B cell (primary cell): ENCODE data around the gene GLIS1. TPM values are rescaled to one million over a fixed set of nuclear protein-coding genes. Genes with fewer than 3 reads are reported as not detected.

Experiments
- ATAC-seq: fragments of 200-7000 bp; cut with Tn5 transposase; one replicate; pipeline ENCODE4 v1.10.0; 2021; ENCODE audit warnings: low read depth, mild to moderate bottlenecking, moderate number of reproducible peaks, moderate library complexity
- CTCF ChIA-PET: fragments of 350-600 bp; sonication (Branson Sonifier 250); formaldehyde crosslinking; loops from one replicate; lab custom pipeline; 2021; ENCODE audit warnings: antibody characterized with exemption, inconsistent platforms; lab: Charles Lee
- POLR2A ChIA-PET: fragments of 350-600 bp; sonication (Branson Sonifier 250); formaldehyde crosslinking; loops from one replicate; lab custom pipeline; 2021; ENCODE audit warnings: antibody characterized with exemption; lab: Charles Lee
- DNase-seq: peaks from one replicate; pipeline ENCODE4 v3.0.0; 2013
- H2AFZ ChIP-seq: 2 replicates; pipeline ENCODE4 v1.6.1; 2012; ENCODE audit warnings: mild to moderate bottlenecking, low read depth, low read length; ENCODE audit not compliant: insufficient read depth, poor library complexity, severe bottlenecking
- H3K27ac ChIP-seq, 2 donors: 1 replicate in 1 of 2; 2 replicates in 1 of 2; pipeline ENCODE4 v1.5.1; 2012 to 2013; ENCODE audit warnings: low read length in 2 of 2, mild to moderate bottlenecking in 2 of 2, moderate library complexity in 1 of 2
- H3K27me3 ChIP-seq, 4 experiments: fragments of 200-600 bp in 1 of 4; sonication (generic) in 1 of 4; replicated peaks in 1 of 4; 1 replicate in 2 of 4; 2 replicates in 2 of 4; pipeline versions ENCODE4 v1.6.1 to v1.7.0; 2013 to 2016; ENCODE audit warnings: low read length in 3 of 4, mild to moderate bottlenecking in 2 of 4, mixed read lengths in 1 of 4, moderate library complexity in 1 of 4; ENCODE audit not compliant: insufficient read depth in 4 of 4, control insufficient read depth in 3 of 4; ENCODE audit errors: control extremely low read depth in 1 of 4
- H3K36me3 ChIP-seq, 2 experiments: replicated peaks in 1 of 2; 1 replicate in 1 of 2; 2 replicates in 1 of 2; pipeline versions ENCODE4 v1.6.1 to v1.7.1; 2013; ENCODE audit warnings: low read length in 1 of 2; ENCODE audit not compliant: insufficient read depth in 2 of 2, control insufficient read depth in 1 of 2; ENCODE audit errors: control extremely low read depth in 1 of 2, extremely low read depth in 1 of 2
- H3K4me1 ChIP-seq, 2 donors: fragments of 200-600 bp in 1 of 2; sonication (generic) in 1 of 2; 1 replicate in 1 of 2; 2 replicates in 1 of 2; pipeline versions ENCODE4 v1.5.1 to v1.6.1; 2013 to 2017; ENCODE audit warnings: low read length in 2 of 2; ENCODE audit not compliant: control insufficient read depth in 2 of 2, insufficient read depth in 2 of 2
- H3K4me2 ChIP-seq: replicated peaks from 2 replicates; pipeline ENCODE3; 2012; ENCODE audit warnings: mild to moderate bottlenecking, low read depth, low read length; ENCODE audit not compliant: poor library complexity, severe bottlenecking
- H3K4me3 ChIP-seq, 5 experiments: fragments of 200-600 bp in 1 of 5; sonication (generic) in 1 of 5; 1 replicate in 3 of 5; 2 replicates in 2 of 5; pipeline versions ENCODE4 v1.5.1 to v1.7.0; 2011 to 2016; ENCODE audit warnings: low read length in 4 of 5, mild to moderate bottlenecking in 4 of 5, low read depth in 2 of 5, control low read depth in 1 of 5, moderate library complexity in 1 of 5; ENCODE audit not compliant: insufficient read depth in 1 of 5; ENCODE audit errors: control extremely low read depth in 1 of 5, extremely low read depth in 1 of 5
- H3K79me2 ChIP-seq: fragments of 200-600 bp; sonication (generic); one replicate; pipeline ENCODE4 v1.6.0; 2016; ENCODE audit warnings: low read length; ENCODE audit not compliant: control insufficient read depth, insufficient read depth
- H3K9ac ChIP-seq: fragments of 200-600 bp; sonication (generic); 2 replicates; pipeline ENCODE4 v1.6.1; 2017; ENCODE audit warnings: mild to moderate bottlenecking, low read length, moderate library complexity
- H3K9me3 ChIP-seq, 3 donors: one replicate each; pipeline versions ENCODE4 v1.6.1 to v1.7.1; 2013; ENCODE audit warnings: low read length in 2 of 3; ENCODE audit not compliant: control insufficient read depth in 2 of 3, insufficient read depth in 1 of 3; ENCODE audit errors: control extremely low read depth in 1 of 3
- H4K20me1 ChIP-seq: 2 replicates; pipeline ENCODE4 v1.6.0; 2012; ENCODE audit warnings: mild to moderate bottlenecking, low read length; ENCODE audit not compliant: insufficient read depth, control insufficient read depth, poor library complexity, severe bottlenecking
- H3K27ac Mint-ChIP-seq: one replicate; pipeline ENCODE4 v1.8.0; 2021; ENCODE audit warnings: mixed read lengths
- H3K27me3 Mint-ChIP-seq: one replicate; pipeline ENCODE4 v1.8.0; 2021; ENCODE audit warnings: mixed read lengths
- H3K4me1 Mint-ChIP-seq: one replicate; pipeline ENCODE4 v1.8.0; 2021; ENCODE audit warnings: mixed read lengths
- H3K4me3 Mint-ChIP-seq: one replicate; pipeline ENCODE4 v1.8.0; 2021; ENCODE audit warnings: mixed read lengths
- H3K9me3 Mint-ChIP-seq: one replicate; pipeline ENCODE4 v1.8.0; 2022; ENCODE audit warnings: mixed read lengths; ENCODE audit not compliant: insufficient read depth
- EZH2 ChIP-seq: IDR thresholded peaks from 2 replicates; pipeline ENCODE4 v1.6.1; 2012; ENCODE audit warnings: borderline replicate concordance, low read depth, mild to moderate bottlenecking, moderate library complexity, low read length; ENCODE audit not compliant: insufficient read depth, poor library complexity, severe bottlenecking
- WGBS: methylation state at CpG from one replicate; pipeline ENCODE4 v1.1.5; 2013; ENCODE audit warnings: missing lambda C conversion rate; ENCODE audit not compliant: insufficient coverage; 5-methylcytosine and 5-hydroxymethylcytosine counted together
- intact Hi-C: fragments of 100-400 bp; cut with micrococcal nuclease; formaldehyde crosslinking; loops from one replicate; pipeline ENCODE4 v1.10.0; 2022
- polyA plus RNA-seq: library from polyadenylated mRNA; depleted of rRNA; stranded (reverse); fragments of >200 nt; gene quantifications from 2 replicates; pipeline ENCODE4 v1.2.3, GENCODE V29; 2012
- total RNA-seq, 2 donors: library from RNA; stranded (reverse); fragments of 120-200 nt in 1 of 2; gene quantifications; 1 replicate in 1 of 2; 2 replicates in 1 of 2; pipeline versions ENCODE4 v1.2.3 to v1.2.4, GENCODE V29; 2013 to 2022
- TF ChIP-seq, protein P1 (sequence below): fragments of 200-600 bp; IDR thresholded peaks from one replicate; pipeline ENCODE4 v1.8.0; 2022; ENCODE audit warnings: antibody characterized with exemption, mild to moderate bottlenecking

The GLIS1 gene
- total and polyA plus RNA-seq, 2 donors (not counting 1 experiment from before 2014, with no cell fraction given): not detected

DNA sequence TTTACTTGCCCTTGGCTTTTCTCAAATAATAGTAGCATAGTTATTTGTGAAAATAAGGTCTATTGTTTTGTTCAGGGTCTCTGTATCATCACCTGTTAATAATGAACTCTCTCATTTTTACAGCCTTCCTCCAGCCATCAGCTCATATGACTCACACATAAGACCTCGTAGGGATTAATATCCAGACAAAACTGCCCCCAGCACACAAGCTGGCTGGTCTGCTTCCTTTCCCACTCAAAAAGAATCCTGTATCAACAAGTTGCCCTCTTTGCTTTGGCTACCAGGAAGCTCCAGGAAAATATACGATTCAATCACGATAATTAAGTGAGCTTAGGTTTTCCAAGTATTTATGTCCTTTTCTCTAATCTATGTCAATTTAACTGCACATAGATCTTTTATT is 160.6 kb downstream of the GLIS1 start:
- Mint-ChIP-seq H3K4me1 (peaks cover 2% of the 10 kb centered on the region), H3K27me3 (peaks cover 21% of the 10 kb centered on the region), H3K9me3 (no peaks in the 10 kb centered on the region), H3K27ac (no peak overlapping the region), H3K4me3 (no peak overlapping the region)
- Histone ChIP-seq H3K9ac (no peak overlapping the region), H3K4me1 (no peaks in the 10 kb centered on the region), H3K79me2 (no peaks in the 10 kb centered on the region), H3K4me3 (no peak overlapping the region), H4K20me1 (no peaks in the 10 kb centered on the region), H2AFZ (no peak overlapping the region), H3K36me3 (no peaks in the 10 kb centered on the region), H3K9me3 (no peaks in the 10 kb centered on the region), H3K4me2 (no peak overlapping the region), H3K27ac (no peak overlapping the region), H3K27me3 (peaks cover 0 to 6% (median 0%) of the 10 kb centered on the region in 4 experiments)
- WGBS: 63% methylated on average over 1 of the region's 3 CpGs
- DNase-seq: no peak
- intact Hi-C loops: no loop called here
- no peak for ATAC-seq
- TF ChIP-seq EZH2: no peak
- TF ChIP-seq, protein P1, sequence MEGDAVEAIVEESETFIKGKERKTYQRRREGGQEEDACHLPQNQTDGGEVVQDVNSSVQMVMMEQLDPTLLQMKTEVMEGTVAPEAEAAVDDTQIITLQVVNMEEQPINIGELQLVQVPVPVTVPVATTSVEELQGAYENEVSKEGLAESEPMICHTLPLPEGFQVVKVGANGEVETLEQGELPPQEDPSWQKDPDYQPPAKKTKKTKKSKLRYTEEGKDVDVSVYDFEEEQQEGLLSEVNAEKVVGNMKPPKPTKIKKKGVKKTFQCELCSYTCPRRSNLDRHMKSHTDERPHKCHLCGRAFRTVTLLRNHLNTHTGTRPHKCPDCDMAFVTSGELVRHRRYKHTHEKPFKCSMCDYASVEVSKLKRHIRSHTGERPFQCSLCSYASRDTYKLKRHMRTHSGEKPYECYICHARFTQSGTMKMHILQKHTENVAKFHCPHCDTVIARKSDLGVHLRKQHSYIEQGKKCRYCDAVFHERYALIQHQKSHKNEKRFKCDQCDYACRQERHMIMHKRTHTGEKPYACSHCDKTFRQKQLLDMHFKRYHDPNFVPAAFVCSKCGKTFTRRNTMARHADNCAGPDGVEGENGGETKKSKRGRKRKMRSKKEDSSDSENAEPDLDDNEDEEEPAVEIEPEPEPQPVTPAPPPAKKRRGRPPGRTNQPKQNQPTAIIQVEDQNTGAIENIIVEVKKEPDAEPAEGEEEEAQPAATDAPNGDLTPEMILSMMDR: no peak
- CTCF ChIA-PET: no interaction called here
- POLR2A ChIA-PET: no interaction called here

DNA sequence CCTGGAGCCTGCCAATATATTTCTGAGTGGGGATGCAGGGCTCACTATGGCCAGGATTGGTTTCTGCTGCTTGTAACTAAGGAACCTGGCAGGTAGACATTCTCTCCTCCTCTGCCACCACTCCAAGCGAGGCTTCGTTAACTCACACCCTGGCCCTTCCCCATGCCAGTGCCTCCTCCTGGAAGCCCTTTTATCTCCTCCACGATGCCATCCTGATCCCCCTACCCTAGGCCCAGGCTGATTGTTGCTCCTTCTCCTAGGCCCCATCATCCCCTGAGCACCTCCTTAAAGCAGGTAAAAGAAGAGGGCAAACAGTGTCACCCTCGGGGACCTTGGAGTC is 161.2 kb downstream of the GLIS1 start:
- Histone ChIP-seq H3K9me3 (no peaks in the 10 kb centered on the region), H3K79me2 (no peaks in the 10 kb centered on the region), H3K27ac (no peak overlapping the region), H2AFZ (no peak overlapping the region), H3K4me3 (no peak overlapping the region), H4K20me1 (no peaks in the 10 kb centered on the region), H3K36me3 (no peaks in the 10 kb centered on the region), H3K27me3 (peaks cover 0 to 6% (median 0%) of the 10 kb centered on the region in 4 experiments), H3K9ac (no peak overlapping the region), H3K4me2 (no peak overlapping the region), H3K4me1 (no peaks in the 10 kb centered on the region)
- POLR2A ChIA-PET: no interaction called here
- Mint-ChIP-seq H3K27ac (no peak overlapping the region), H3K27me3 (peaks cover 23% of the 10 kb centered on the region), H3K4me3 (no peak overlapping the region), H3K4me1 (peaks cover 2% of the 10 kb centered on the region), H3K9me3 (no peaks in the 10 kb centered on the region)
- DNase-seq: no peak
- TF ChIP-seq, protein P1: no peak
- no peak for TF ChIP-seq EZH2
- intact Hi-C loops: no loop called here
- CTCF ChIA-PET: no interaction called here
- ATAC-seq: no peak
- 89% methylated on average over 4 of the region's 4 CpGs for WGBS
